GM23338 (cell line): ENCODE measurements around the gene PARD6A. TPM values are rescaled to one million over a fixed set of nuclear protein-coding genes. Genes with fewer than 3 reads are reported as not detected.
A peak's percentile ranks its signal among the peaks of the same experiment; 100 is the strongest.

Source experiments
- ATAC-seq: fragments of 200-7000 bp; cut with Tn5 transposase; 3 replicates; pipeline ENCODE4 v1.9.1; 2020
- DNase-seq: peaks from one replicate; pipeline ENCODE4 v3.0.0-alpha.2; 2015; ENCODE audit warnings: low spot score
- H2AFZ ChIP-seq: fragments of 200-600 bp; sonication (generic); 2 replicates; pipeline ENCODE4 v1.8.0; 2016; ENCODE audit warnings: antibody characterized with exemption, mild to moderate bottlenecking, moderate library complexity
- H3F3A ChIP-seq: fragments of 200-600 bp; sonication (generic); replicated peaks from 2 replicates; pipeline ENCODE4 v1.8.0; 2017; ENCODE audit warnings: antibody characterized with exemption, mixed run types, low read depth
- H3K27ac ChIP-seq: fragments of 200-600 bp; sonication (generic); 2 replicates; pipeline ENCODE4 v1.6.1; 2016; ENCODE audit warnings: low read depth
- H3K27me3 ChIP-seq: fragments of 200-600 bp; sonication (generic); 2 replicates; pipeline ENCODE4 v1.8.0; 2016; ENCODE audit warnings: mild to moderate bottlenecking, mixed run types, moderate library complexity; ENCODE audit not compliant: insufficient read depth
- H3K36me3 ChIP-seq: fragments of 200-600 bp; sonication (generic); 2 replicates; pipeline ENCODE4 v1.8.0; 2016; ENCODE audit warnings: mild to moderate bottlenecking; ENCODE audit not compliant: insufficient read depth
- H3K4me1 ChIP-seq: fragments of 200-600 bp; sonication (generic); 2 replicates; pipeline ENCODE4 v1.8.0; 2016; ENCODE audit warnings: mild to moderate bottlenecking, moderate library complexity; ENCODE audit not compliant: insufficient read depth
- H3K4me2 ChIP-seq: fragments of 200-600 bp; sonication (generic); 2 replicates; pipeline ENCODE4 v1.7.1; 2017; ENCODE audit warnings: mixed run types
- H3K4me3 ChIP-seq: fragments of 200-600 bp; sonication (generic); 2 replicates; pipeline ENCODE4 v1.6.1; 2016; ENCODE audit warnings: mixed run types
- H3K79me2 ChIP-seq: fragments of 200-600 bp; sonication (generic); replicated peaks from 2 replicates; pipeline ENCODE4 v1.8.0; 2017; ENCODE audit warnings: mild to moderate bottlenecking; ENCODE audit not compliant: insufficient read depth
- H3K9me2 ChIP-seq: fragments of 200-600 bp; sonication (generic); 2 replicates; pipeline ENCODE4 v1.8.0; 2017; ENCODE audit not compliant: insufficient read depth
- H4K20me1 ChIP-seq: fragments of 200-600 bp; sonication (generic); replicated peaks from 2 replicates; pipeline ENCODE4 v1.8.0; 2017; ENCODE audit warnings: mild to moderate bottlenecking; ENCODE audit not compliant: insufficient read depth
- H3K27ac Mint-ChIP-seq: 2 replicates; pipeline ENCODE4 v1.8.0; 2020; ENCODE audit warnings: inconsistent platforms, mild to moderate bottlenecking, moderate library complexity, mixed read lengths
- H3K27me3 Mint-ChIP-seq: 3 replicates; pipeline ENCODE4 v1.8.0; 2022; ENCODE audit warnings: low read depth, mild to moderate bottlenecking, moderate library complexity, mixed read lengths, inconsistent platforms; ENCODE audit not compliant: insufficient read depth, poor library complexity
- H3K36me3 Mint-ChIP-seq: 3 replicates; pipeline ENCODE4 v1.8.0; 2021; ENCODE audit warnings: low read depth, mild to moderate bottlenecking, inconsistent platforms, moderate library complexity, mixed read lengths
- H3K4me1 Mint-ChIP-seq: 3 replicates; pipeline ENCODE4 v1.8.0; 2020; ENCODE audit warnings: mild to moderate bottlenecking, inconsistent platforms, mixed read lengths
- H3K4me3 Mint-ChIP-seq: 3 replicates; pipeline ENCODE4 v1.8.0; 2021; ENCODE audit warnings: moderate library complexity, mild to moderate bottlenecking, inconsistent platforms, mixed read lengths
- H3K9me3 Mint-ChIP-seq: 3 replicates; pipeline ENCODE4 v1.8.0; 2020; ENCODE audit warnings: moderate library complexity, mild to moderate bottlenecking, inconsistent platforms, mixed read lengths
- EZH2 ChIP-seq: fragments of 200-600 bp; sonication (generic); IDR thresholded peaks from one replicate; pipeline ENCODE4 v1.8.0; 2017; ENCODE audit warnings: antibody characterized with exemption, mild to moderate bottlenecking, low read depth; ENCODE audit not compliant: unreplicated experiment
- EZH2phosphoT487 ChIP-seq: fragments of 200-600 bp; sonication (generic); IDR thresholded peaks from one replicate; pipeline ENCODE4 v1.8.1; 2018; ENCODE audit warnings: antibody characterized with exemption; ENCODE audit not compliant: unreplicated experiment
- JUNB ChIP-seq: IDR thresholded peaks from one replicate; pipeline ENCODE4 v1.6.1; 2016; ENCODE audit warnings: antibody characterized with exemption; ENCODE audit not compliant: unreplicated experiment
- NANOG ChIP-seq: IDR thresholded peaks from 2 replicates; pipeline ENCODE4 v1.6.1; 2016; ENCODE audit warnings: antibody characterized with exemption, borderline replicate concordance
- STAT1 ChIP-seq: IDR thresholded peaks from one replicate; pipeline ENCODE4 v1.6.1; 2016; ENCODE audit warnings: antibody characterized with exemption; ENCODE audit not compliant: unreplicated experiment
- ZNF114 ChIP-seq: fragments of 250-450 bp; sonication (Bioruptor Pico); IDR thresholded peaks from 2 replicates; pipeline ENCODE4 v1.5.0; 2020; ENCODE audit warnings: mild to moderate bottlenecking, moderate library complexity
- ZNF331 ChIP-seq: fragments of 250-450 bp; sonication (Bioruptor Pico); IDR thresholded peaks from 2 replicates; pipeline ENCODE4 v1.5.0; 2020; ENCODE audit warnings: low read depth, mild to moderate bottlenecking, moderate library complexity
- polyA plus RNA-seq: library from polyadenylated mRNA; unstranded; fragments of >200 nt; fragmentation: Nextera tagmentation; extraction: Ambion mirVana; gene quantifications from 2 replicates; pipeline ENCODE4 v1.2.1, GENCODE V29; 2016
- total RNA-seq: library from RNA; depleted of rRNA; stranded (reverse); fragments of >200 nt; shearing (Covaris generic); gene quantifications from 2 replicates; pipeline ENCODE4 v1.2.3, GENCODE V29; 2014
- TF ChIP-seq, protein P1 (sequence below): fragments of 250-450 bp; sonication (Bioruptor Pico); IDR thresholded peaks from 2 replicates; pipeline ENCODE4 v1.5.0; 2020; ENCODE audit warnings: mild to moderate bottlenecking, moderate library complexity
- TF ChIP-seq, protein P2 (sequence below): IDR thresholded peaks from 2 replicates; pipeline ENCODE4 v1.6.1; 2016; ENCODE audit warnings: antibody characterized with exemption
- TF ChIP-seq, protein P3 (sequence below), 2 experiments: fragments of 200-600 bp in 1 of 2; sonication (generic) in 1 of 2; conservative IDR thresholded peaks; 2 replicates each; pipeline versions ENCODE4 v1.5.1 to v1.6.1; 2016 to 2017; ENCODE audit warnings: antibody characterized with exemption in 2 of 2, low read depth in 2 of 2, mild to moderate bottlenecking in 2 of 2, moderate library complexity in 1 of 2
- TF ChIP-seq, protein P4 (sequence below): IDR thresholded peaks from one replicate; pipeline ENCODE4 v1.6.1; 2018; ENCODE audit warnings: antibody characterized with exemption; ENCODE audit not compliant: unreplicated experiment

Gene PARD6A
- total and polyA plus RNA-seq, 2 experiments from 2014 or later, result 11.1 to 15.7 TPM

DNA sequence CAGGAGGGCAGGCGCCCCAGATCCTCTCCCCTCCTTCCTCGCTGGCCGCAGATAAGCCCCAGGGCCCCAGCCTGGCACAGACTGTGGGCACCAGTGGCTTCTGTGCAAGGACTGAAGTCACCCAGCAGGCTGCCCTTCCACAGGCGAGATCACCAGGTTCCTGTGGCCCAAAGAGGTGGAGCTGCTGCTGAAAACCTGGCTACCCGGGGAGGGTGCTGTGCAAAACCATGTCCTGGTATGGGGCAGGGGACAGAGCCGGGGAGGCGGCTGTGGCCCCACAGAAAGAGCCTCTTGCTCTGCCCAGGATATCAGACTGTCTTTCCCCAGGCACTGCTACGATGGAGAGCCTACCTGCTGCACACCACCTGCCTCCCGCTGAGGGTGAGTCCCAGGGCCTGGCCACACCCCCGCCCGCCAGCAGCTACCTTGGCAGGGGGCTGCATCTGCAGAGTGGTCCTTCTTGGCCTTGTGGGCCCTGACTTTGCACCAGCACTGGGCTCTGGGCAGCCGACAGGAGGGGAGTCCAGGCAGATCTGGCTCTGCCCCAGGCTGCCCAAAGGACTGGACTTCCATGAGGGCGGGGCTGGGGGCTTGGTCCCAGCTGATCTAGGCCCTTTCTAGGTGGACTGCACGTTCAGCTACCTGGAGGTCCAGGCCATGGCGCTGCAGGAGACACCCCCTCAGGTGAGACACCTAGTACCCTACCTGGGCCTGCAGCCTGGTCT is 15.2 kb upstream of the PARD6A start (continued):
- no peak for TF ChIP-seq EZH2
- TF ChIP-seq, protein P1, sequence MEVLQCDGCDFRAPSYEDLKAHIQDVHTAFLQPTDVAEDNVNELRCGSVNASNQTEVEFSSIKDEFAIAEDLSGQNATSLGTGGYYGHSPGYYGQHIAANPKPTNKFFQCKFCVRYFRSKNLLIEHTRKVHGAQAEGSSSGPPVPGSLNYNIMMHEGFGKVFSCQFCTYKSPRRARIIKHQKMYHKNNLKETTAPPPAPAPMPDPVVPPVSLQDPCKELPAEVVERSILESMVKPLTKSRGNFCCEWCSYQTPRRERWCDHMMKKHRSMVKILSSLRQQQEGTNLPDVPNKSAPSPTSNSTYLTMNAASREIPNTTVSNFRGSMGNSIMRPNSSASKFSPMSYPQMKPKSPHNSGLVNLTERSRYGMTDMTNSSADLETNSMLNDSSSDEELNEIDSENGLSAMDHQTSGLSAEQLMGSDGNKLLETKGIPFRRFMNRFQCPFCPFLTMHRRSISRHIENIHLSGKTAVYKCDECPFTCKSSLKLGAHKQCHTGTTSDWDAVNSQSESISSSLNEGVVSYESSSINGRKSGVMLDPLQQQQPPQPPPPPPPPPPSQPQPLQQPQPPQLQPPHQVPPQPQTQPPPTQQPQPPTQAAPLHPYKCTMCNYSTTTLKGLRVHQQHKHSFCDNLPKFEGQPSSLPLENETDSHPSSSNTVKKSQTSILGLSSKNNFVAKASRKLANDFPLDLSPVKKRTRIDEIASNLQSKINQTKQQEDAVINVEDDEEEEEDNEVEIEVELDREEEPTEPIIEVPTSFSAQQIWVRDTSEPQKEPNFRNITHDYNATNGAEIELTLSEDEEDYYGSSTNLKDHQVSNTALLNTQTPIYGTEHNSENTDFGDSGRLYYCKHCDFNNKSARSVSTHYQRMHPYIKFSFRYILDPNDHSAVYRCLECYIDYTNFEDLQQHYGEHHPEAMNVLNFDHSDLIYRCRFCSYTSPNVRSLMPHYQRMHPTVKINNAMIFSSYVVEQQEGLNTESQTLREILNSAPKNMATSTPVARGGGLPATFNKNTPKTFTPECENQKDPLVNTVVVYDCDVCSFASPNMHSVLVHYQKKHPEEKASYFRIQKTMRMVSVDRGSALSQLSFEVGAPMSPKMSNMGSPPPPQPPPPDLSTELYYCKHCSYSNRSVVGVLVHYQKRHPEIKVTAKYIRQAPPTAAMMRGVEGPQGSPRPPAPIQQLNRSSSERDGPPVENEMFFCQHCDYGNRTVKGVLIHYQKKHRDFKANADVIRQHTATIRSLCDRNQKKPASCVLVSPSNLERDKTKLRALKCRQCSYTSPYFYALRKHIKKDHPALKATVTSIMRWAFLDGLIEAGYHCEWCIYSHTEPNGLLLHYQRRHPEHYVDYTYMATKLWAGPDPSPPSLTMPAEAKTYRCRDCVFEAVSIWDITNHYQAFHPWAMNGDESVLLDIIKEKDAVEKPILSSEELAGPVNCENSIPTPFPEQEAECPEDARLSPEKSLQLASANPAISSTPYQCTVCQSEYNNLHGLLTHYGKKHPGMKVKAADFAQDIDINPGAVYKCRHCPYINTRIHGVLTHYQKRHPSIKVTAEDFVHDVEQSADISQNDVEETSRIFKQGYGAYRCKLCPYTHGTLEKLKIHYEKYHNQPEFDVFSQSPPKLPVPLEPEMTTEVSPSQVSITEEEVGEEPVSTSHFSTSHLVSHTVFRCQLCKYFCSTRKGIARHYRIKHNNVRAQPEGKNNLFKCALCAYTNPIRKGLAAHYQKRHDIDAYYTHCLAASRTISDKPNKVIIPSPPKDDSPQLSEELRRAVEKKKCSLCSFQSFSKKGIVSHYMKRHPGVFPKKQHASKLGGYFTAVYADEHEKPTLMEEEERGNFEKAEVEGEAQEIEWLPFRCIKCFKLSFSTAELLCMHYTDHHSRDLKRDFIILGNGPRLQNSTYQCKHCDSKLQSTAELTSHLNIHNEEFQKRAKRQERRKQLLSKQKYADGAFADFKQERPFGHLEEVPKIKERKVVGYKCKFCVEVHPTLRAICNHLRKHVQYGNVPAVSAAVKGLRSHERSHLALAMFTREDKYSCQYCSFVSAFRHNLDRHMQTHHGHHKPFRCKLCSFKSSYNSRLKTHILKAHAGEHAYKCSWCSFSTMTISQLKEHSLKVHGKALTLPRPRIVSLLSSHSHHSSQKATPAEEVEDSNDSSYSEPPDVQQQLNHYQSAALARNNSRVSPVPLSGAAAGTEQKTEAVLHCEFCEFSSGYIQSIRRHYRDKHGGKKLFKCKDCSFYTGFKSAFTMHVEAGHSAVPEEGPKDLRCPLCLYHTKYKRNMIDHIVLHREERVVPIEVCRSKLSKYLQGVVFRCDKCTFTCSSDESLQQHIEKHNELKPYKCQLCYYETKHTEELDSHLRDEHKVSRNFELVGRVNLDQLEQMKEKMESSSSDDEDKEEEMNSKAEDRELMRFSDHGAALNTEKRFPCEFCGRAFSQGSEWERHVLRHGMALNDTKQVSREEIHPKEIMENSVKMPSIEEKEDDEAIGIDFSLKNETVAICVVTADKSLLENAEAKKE (CRISPR knock-in tag), result no peak

DNA sequence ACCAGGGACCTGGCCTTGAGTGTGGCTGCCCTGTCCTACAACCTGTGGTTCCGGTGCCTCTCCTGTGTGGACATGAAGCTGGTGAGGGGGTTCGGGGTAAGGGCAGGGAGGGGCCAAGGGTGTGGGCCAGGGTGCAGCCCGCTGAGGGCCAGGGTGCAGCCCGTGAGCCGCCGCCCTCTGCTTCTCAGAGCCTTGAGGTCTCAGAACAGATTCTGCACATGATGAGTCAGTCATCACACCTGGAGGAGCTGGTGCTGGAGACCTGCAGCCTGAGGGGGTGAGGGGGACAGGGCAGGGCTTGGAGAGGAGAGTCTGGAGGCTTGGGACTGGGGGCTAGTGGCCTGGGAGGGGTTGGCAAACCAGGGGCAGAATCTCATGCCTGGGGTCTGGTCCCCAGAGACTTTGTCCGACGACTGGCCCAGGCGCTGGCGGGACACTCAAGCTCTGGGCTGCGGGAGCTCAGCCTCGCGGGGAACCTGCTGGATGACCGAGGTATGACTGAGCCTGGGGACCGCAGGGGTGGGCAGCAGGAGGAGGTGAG is 13.6 kb upstream of the PARD6A start:
- H3K4me2 ChIP-seq, result no peak overlapping the region
- peaks cover 71% of the 10 kb centered on the region for H3K27me3 ChIP-seq
- H3K4me3 Mint-ChIP-seq, result no peak overlapping the region
- TF ChIP-seq STAT1 (no peak), ZNF331 (CRISPR knock-in tag) (no peak), ZNF114 (CRISPR knock-in tag) (no peak), EZH2 (no peak), NANOG (no peak), EZH2phosphoT487 (no peak), JUNB (no peak)
- TF ChIP-seq, protein P2, sequence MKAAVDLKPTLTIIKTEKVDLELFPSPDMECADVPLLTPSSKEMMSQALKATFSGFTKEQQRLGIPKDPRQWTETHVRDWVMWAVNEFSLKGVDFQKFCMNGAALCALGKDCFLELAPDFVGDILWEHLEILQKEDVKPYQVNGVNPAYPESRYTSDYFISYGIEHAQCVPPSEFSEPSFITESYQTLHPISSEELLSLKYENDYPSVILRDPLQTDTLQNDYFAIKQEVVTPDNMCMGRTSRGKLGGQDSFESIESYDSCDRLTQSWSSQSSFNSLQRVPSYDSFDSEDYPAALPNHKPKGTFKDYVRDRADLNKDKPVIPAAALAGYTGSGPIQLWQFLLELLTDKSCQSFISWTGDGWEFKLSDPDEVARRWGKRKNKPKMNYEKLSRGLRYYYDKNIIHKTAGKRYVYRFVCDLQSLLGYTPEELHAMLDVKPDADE, result no peak
- TF ChIP-seq, protein P3, sequence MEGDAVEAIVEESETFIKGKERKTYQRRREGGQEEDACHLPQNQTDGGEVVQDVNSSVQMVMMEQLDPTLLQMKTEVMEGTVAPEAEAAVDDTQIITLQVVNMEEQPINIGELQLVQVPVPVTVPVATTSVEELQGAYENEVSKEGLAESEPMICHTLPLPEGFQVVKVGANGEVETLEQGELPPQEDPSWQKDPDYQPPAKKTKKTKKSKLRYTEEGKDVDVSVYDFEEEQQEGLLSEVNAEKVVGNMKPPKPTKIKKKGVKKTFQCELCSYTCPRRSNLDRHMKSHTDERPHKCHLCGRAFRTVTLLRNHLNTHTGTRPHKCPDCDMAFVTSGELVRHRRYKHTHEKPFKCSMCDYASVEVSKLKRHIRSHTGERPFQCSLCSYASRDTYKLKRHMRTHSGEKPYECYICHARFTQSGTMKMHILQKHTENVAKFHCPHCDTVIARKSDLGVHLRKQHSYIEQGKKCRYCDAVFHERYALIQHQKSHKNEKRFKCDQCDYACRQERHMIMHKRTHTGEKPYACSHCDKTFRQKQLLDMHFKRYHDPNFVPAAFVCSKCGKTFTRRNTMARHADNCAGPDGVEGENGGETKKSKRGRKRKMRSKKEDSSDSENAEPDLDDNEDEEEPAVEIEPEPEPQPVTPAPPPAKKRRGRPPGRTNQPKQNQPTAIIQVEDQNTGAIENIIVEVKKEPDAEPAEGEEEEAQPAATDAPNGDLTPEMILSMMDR (conservative IDR thresholded peaks at IDR 0.05; ENCODE audit: low read depth in 2 of 2), result no peak
- TF ChIP-seq, protein P4, sequence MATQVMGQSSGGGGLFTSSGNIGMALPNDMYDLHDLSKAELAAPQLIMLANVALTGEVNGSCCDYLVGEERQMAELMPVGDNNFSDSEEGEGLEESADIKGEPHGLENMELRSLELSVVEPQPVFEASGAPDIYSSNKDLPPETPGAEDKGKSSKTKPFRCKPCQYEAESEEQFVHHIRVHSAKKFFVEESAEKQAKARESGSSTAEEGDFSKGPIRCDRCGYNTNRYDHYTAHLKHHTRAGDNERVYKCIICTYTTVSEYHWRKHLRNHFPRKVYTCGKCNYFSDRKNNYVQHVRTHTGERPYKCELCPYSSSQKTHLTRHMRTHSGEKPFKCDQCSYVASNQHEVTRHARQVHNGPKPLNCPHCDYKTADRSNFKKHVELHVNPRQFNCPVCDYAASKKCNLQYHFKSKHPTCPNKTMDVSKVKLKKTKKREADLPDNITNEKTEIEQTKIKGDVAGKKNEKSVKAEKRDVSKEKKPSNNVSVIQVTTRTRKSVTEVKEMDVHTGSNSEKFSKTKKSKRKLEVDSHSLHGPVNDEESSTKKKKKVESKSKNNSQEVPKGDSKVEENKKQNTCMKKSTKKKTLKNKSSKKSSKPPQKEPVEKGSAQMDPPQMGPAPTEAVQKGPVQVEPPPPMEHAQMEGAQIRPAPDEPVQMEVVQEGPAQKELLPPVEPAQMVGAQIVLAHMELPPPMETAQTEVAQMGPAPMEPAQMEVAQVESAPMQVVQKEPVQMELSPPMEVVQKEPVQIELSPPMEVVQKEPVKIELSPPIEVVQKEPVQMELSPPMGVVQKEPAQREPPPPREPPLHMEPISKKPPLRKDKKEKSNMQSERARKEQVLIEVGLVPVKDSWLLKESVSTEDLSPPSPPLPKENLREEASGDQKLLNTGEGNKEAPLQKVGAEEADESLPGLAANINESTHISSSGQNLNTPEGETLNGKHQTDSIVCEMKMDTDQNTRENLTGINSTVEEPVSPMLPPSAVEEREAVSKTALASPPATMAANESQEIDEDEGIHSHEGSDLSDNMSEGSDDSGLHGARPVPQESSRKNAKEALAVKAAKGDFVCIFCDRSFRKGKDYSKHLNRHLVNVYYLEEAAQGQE, result no peak

More for the DNA sequence above, 13.6 kb upstream of the PARD6A start:
- H3K4me3 ChIP-seq, result no peak overlapping the region
- peaks cover 7% of the 10 kb centered on the region; the same call in 1 of the 2 replicates for H3F3A ChIP-seq
- no peak overlapping the region for H2AFZ ChIP-seq
- H3K27ac ChIP-seq, result no peak overlapping the region
- no peak overlapping the region for H3K27ac Mint-ChIP-seq
- H3K36me3 Mint-ChIP-seq, result peaks cover 4% of the 10 kb centered on the region; the same call in 1 of the 3 replicates
- no peaks in the 10 kb centered on the region for H3K9me2 ChIP-seq
- peak; percentile 34 for DNase-seq
- H4K20me1 ChIP-seq, result no peaks in the 10 kb centered on the region; the same call in 1 of the 2 replicates
- ATAC-seq, result no peak
- peaks cover 72% of the 10 kb centered on the region for H3K27me3 Mint-ChIP-seq
- H3K79me2 ChIP-seq, result no peaks in the 10 kb centered on the region
- peaks cover 11% of the 10 kb centered on the region for H3K4me1 Mint-ChIP-seq
- H3K4me1 ChIP-seq, result no peaks in the 10 kb centered on the region; the same call in 1 of the 2 replicates
- H3K9me3 Mint-ChIP-seq, result no peaks in the 10 kb centered on the region
- H3K36me3 ChIP-seq, result no peaks in the 10 kb centered on the region
